ENCODE data around the gene MLH3. TPM values are rescaled to one million over a fixed set of nuclear protein-coding genes. Genes with fewer than 3 reads are reported as not detected.

Gene MLH3
- total RNA-seq, 1 experiment from 2014 or later: 23.0 TPM

- no CpG with 5 or more reads among the region's 1 CpG for WGBS (ENCODE audit: extremely low coverage, insufficient read length, low lambda C conversion rate)
- no peaks in the 10 kb centered on the region for H3K9me3 ChIP-seq (ENCODE audit: control insufficient read depth, low read depth, low read length)
- no peaks in the 10 kb centered on the region for H3K4me1 Mint-ChIP-seq
- no peaks in the 10 kb centered on the region for H3K23me2 ChIP-seq (ENCODE audit: insufficient read length, low read depth, low read length, poor library complexity, severe bottlenecking)
- H2BK12ac ChIP-seq (ENCODE audit: insufficient read length, low read depth, low read length): no peak overlapping the region
- H3K27ac ChIP-seq (ENCODE audit: insufficient read length, low read depth, low read length): no peak overlapping the region
- H2AK5ac ChIP-seq (ENCODE audit: insufficient read length, low read length): no peak overlapping the region
- TF ChIP-seq CTCF (conservative IDR thresholded peaks at IDR 0.05): no peak
- H4K5ac ChIP-seq (ENCODE audit: insufficient read length, low read depth, low read length): no peak overlapping the region
- peaks cover 9 to 59% (median 44%) of the 10 kb centered on the region in 3 experiments; a peak in 6 of 7 replicates for H3K36me3 Mint-ChIP-seq (ENCODE audit: insufficient read depth in 1 of 3, low read depth in 3 of 3)
- H2BK20ac ChIP-seq (ENCODE audit: low read depth, low read length, poor library complexity, severe bottlenecking): no peak overlapping the region
- H3K27me3 ChIP-seq (ENCODE audit: insufficient read depth, low read length): no peaks in the 10 kb centered on the region
- H2AFZ ChIP-seq (ENCODE audit: low read length): no peak overlapping the region
- no peak overlapping the region for H3K27ac Mint-ChIP-seq
- H3K14ac ChIP-seq (ENCODE audit: insufficient read depth, low read length): no peak overlapping the region
- H4K91ac ChIP-seq (ENCODE audit: insufficient read length, low read depth, low read length): no peak overlapping the region
- no peaks in the 10 kb centered on the region for H4K20me1 ChIP-seq (ENCODE audit: control insufficient read depth, insufficient read depth, insufficient read length)
- H3K4ac ChIP-seq (ENCODE audit: low read depth, low read length): no peak overlapping the region
- no peak overlapping the region for H4K8ac ChIP-seq (replicated peaks; ENCODE audit: insufficient read length, low read depth, low read length)
- H2BK5ac ChIP-seq (ENCODE audit: insufficient read length, low read length): no peak overlapping the region
- H3K18ac ChIP-seq (ENCODE audit: insufficient read length, low read depth, low read length): no peak overlapping the region
- no peak overlapping the region for H3K4me2 ChIP-seq (ENCODE audit: insufficient read depth, insufficient read length, low read length)
- H3K9me3 Mint-ChIP-seq: no peaks in the 10 kb centered on the region
- no peak overlapping the region for H3K9ac ChIP-seq (ENCODE audit: extremely low read depth, insufficient read length, low read length)
- no peak overlapping the region for H2BK120ac ChIP-seq (ENCODE audit: low read depth, low read length, poor library complexity, severe bottlenecking)
- H3T11ph ChIP-seq (ENCODE audit: low read length): no peak overlapping the region
- H3K79me2 ChIP-seq (ENCODE audit: insufficient read depth, low read length): no peaks in the 10 kb centered on the region
- H3K4me1 ChIP-seq (ENCODE audit: insufficient read depth, low read length): no peaks in the 10 kb centered on the region
- no peak overlapping the region for H2BK15ac ChIP-seq (ENCODE audit: low read depth, low read length)
- no peak for DNase-seq
- no peak overlapping the region for H3K23ac ChIP-seq (ENCODE audit: insufficient read length, low read depth, low read length)
- no peak overlapping the region for H3K4me3 Mint-ChIP-seq
- no peaks in the 10 kb centered on the region for H3K27me3 Mint-ChIP-seq (ENCODE audit: low read depth)
- no peaks in the 10 kb centered on the region for H3K79me1 ChIP-seq (ENCODE audit: insufficient read depth, low read depth, low read length, poor library complexity, severe bottlenecking)
- no peak overlapping the region for H3K56ac ChIP-seq (ENCODE audit: insufficient read length, low read depth, low read length)
These were observed 32.0 kb upstream of the MLH3 start for GRCh38 chr14:75083271-75083670.

Measured in H9 (cell line).